Superior temporal gyrus (tissue), 1 donor: ENCODE results near the gene SRSF1.
A peak's percentile ranks its signal among the peaks of the same experiment; 100 is the strongest.
"Not testable (repeated sequence)": the region's sequence is repeated elsewhere in the genome, so short reads cannot be mapped to it uniquely, and the experiment has no call there.

Source experiments
- DNase-seq: peaks from one replicate; pipeline ENCODE4 v3.0.0-alpha.2; 2016; ENCODE audit errors: extremely low spot score

Gene SRSF1

DNA sequence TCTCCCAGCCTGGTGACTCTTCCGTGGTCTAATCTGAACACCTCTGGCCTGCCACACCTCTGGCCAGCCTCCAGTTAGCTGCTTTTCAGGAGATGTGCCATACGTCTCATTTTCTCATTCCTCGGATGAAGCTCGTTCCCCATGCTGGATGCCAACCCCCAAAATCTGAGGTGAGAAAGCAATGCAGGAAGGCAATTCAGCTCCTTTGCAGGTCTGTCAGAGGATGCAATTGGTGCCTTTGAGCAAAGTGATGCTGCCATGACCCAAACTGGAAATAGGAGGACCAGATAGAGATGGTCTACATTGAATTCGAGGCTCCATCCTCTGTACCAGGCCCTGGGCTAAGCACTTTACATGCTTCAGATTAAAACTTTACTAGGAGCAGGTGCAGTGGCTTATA, 40.8 kb downstream of the SRSF1 start:
- no peak for DNase-seq

DNA sequence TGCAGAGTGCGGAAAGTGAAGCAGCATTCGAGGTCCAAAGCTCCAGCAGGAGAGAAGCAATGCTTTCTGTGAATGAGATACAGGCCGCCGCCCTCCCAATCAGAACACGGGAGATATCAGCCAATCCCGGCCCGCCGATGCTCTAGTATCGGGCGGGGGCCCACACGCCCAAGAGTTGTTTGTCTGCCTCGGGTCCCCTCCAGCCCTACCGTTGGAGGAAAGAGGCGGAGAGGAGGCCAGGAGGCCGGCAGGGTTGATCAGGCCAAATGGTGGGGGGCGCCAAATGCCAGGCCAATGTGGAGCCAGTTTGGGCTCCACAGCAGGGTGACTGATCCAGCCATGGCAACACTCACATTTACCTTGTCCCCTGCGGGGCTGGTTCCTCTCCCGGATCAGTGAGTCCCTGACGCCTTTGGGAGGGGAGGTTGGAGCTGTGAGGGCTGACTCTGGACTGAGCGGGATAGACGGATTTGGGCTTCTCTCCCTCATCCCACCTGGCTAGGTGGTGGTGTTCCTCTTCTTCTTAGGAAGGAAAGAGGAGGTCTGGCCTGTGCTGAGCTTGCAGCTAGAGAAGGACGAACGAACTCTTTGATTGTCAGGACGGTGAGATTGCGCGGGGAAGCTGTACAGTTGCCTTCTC, 41.4 kb downstream of the SRSF1 start:
- DNase-seq: no peak

- no peak for DNase-seq
Measured at GRCh38 chr17:57963149-57963511, 43.9 kb downstream of the SRSF1 start.

- no peak for DNase-seq
Measured at GRCh38 chr17:57962279-57963148, 44.5 kb downstream of the SRSF1 start.

- DNase-seq: no peak
Measured at GRCh38 chr17:57959929-57960328, 47.1 kb downstream of the SRSF1 start.

- not testable (repeated sequence) for DNase-seq
Measured at GRCh38 chr17:57958391-57958790, 48.7 kb downstream of the SRSF1 start.

DNA sequence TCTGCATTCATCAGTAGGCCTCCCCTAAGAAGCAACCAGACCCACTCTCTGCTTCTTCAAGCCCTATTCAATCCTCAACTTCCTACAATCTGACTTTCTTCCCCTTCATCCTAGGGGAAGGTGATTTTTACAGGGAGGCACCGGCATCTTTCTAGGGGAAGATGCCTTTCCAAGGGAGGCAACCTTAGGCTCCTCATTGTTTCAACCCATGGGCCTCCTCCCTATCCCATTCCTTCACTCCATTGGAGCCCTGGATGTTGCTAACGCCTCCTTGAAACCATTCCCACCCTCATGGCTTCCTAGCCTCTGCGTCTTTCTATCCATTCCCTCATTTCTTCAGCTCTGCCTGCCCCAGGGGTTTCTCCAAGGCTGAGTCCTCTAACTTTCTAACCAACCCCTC, 49.2 kb downstream of the SRSF1 start:
- no peak for DNase-seq

DNA sequence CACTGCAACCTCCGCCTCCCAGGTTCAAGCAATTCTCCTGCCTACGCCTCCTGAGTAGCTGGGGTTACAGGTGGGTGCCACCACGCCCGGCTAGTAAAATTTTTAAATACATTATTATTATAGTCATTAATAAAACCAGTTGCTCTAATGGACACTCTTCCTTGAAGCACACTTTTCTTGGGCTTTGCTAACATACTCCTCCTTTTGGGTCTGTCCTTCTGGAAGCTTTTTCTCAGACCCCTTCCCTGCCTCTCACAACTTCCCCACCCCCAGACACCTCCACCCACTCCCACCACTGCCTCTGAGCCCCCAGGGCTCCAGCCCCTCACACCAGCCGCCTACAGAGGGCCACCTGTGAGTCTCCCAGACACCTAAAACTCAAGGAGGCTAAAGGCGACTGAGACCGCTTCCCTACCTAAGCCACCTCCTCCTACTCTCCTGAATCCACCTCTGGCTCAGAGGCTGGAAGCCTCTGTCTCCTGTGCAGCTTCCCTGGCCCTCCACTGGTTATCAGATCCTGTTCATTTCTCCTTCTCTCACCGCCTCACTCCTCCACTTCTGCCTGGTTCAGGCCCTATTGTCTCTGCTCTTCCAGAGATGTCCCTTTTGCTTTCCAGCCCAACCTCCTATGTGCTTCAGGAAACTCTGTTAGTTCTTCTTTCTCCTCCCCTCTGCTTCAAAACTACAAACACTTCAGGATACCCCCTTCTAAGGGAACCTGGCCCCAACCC, 49.8 kb downstream of the SRSF1 start:
- no peak for DNase-seq

- DNase-seq: peak; percentile 11
Measured at GRCh38 chr17:57956291-57957119, 50.5 kb downstream of the SRSF1 start.

GRCh38 chr17:57955183-57955931, 51.7 kb downstream of the SRSF1 start, which contains the start of gene CUEDC1:
TSS of gene CUEDC1 (minus strand) at chr17:57955412. CDS start at chr17:57885564, 69,848 bp downstream.
- peak; percentile 74 for DNase-seq

- DNase-seq: peak; percentile 56
Measured at GRCh38 chr17:57954397-57955182, 52.5 kb downstream of the SRSF1 start.

DNA sequence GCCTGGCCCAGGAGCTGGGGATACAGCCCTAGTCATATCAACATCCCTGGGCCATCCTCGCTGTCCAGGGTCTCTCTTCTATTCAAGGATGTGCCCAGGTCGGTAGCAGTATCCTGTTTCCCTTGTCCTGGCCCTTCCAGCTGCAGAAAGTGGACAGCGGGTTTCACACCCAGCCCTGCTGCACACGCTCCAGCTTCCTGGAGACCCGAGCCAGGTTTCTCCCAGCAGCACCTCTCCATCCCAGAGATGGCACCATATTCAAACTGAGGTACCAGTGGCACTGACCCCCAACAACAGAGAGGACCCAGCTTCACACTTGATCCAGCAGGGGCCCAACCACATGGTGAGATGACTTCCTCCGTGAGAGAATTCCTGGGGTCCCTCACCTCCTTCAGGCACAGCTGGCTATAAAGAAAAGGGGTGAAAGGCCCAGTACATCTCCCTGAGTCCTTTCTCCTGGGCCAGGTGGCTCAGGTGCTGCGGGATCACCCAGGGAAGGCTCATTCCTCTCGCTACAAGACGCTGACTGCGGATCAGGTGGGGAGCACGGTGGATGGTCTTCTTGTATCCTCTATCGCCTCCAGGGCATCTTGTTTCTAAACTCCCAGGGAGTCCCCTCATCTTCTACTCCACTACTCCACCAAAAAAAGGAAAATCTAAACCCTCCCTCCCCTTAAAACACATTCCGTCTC, 53.2 kb downstream of the SRSF1 start:
- peak; percentile 10 for DNase-seq
